CMK (cell line): Measurements from ENCODE around the gene RNF151.
"Not testable (repeated sequence)": the region's sequence is repeated elsewhere in the genome, so short reads cannot be mapped to it uniquely, and the experiment has no call there.

Experiments
- DNase-seq: peaks from one replicate; pipeline ENCODE4 v3.0.0-alpha.2; 2010; ENCODE audit warnings: low read depth

The RNF151 gene

GRCh38 chr16:1939833-1940232 is 26.8 kb upstream of the RNF151 start:
- not testable (repeated sequence) for DNase-seq

- DNase-seq = no peak
Measured at GRCh38 chr16:1940273-1941161, 26.1 kb upstream of the RNF151 start.

- no peak for DNase-seq
Measured at GRCh38 chr16:1941162-1942046, 25.3 kb upstream of the RNF151 start.

- DNase-seq = no peak
Measured at GRCh38 chr16:1942047-1942809, 24.4 kb upstream of the RNF151 start.

GRCh38 chr16:1942810-1943726 is 23.6 kb upstream of the RNF151 start, which contains the start of gene MSRB1:
Gene MSRB1 (minus strand): TSS chr16:1943199. CDS start chr16:1943156, 43 bp downstream.
- DNase-seq = peak; percentile 87

- no peak for DNase-seq
Measured at GRCh38 chr16:1944612-1945199, 21.9 kb upstream of the RNF151 start.

- no peak for DNase-seq
Measured at GRCh38 chr16:1945559-1946391, 20.9 kb upstream of the RNF151 start.

- DNase-seq = no peak
Measured at GRCh38 chr16:1946495-1947368, 19.9 kb upstream of the RNF151 start.

GRCh38 chr16:1947369-1947670 is 19.3 kb upstream of the RNF151 start:
- DNase-seq = no peak

GRCh38 chr16:1949507-1949906 is 17.1 kb upstream of the RNF151 start:
- DNase-seq = no peak

GRCh38 chr16:1950047-1950446 is 16.6 kb upstream of the RNF151 start:
- DNase-seq = no peak

- DNase-seq = no peak
Measured at GRCh38 chr16:1950559-1950958, 16.1 kb upstream of the RNF151 start.

GRCh38 chr16:1953734-1954133 is 12.9 kb upstream of the RNF151 start:
- no peak for DNase-seq

GRCh38 chr16:1957434-1958142 is 9.1 kb upstream of the RNF151 start:
- not testable (repeated sequence) for DNase-seq

GRCh38 chr16:1958143-1958491 is 8.5 kb upstream of the RNF151 start:
- DNase-seq = not testable (repeated sequence)

- no peak for DNase-seq
Measured at GRCh38 chr16:1958715-1959268, 7.9 kb upstream of the RNF151 start.

- peak; percentile 83 for DNase-seq
Measured at GRCh38 chr16:1959269-1960039, 7.2 kb upstream of the RNF151 start, which contains the start of gene NDUFB10. Gene NDUFB10 (plus strand): TSS chr16:1959538. CDS start chr16:1959625, 87 bp downstream.
